Retinal pigment epithelial cell (primary cell): ENCODE results near the gene STXBP1.

ENCODE experiments used
- DNase-seq: peaks from one replicate; pipeline ENCODE4 v3.0.0-alpha.2; 2010; ENCODE audit warnings: low read depth
- H3K4me3 ChIP-seq: 2 replicates; pipeline ENCODE4 v1.5.1; 2011; ENCODE audit warnings: mild to moderate bottlenecking, low read length, control low read depth, moderate library complexity
- CTCF ChIP-seq: conservative IDR thresholded peaks from 2 replicates; pipeline ENCODE4 v1.5.1; 2011; ENCODE audit warnings: low read depth, low read length, control low read depth, inconsistent platforms

STXBP1 gene

GRCh38 chr9:127711226-127711701 is 99.2 kb downstream of the STXBP1 start:
- no peak for TF ChIP-seq CTCF
- no peak overlapping the region for H3K4me3 ChIP-seq
- DNase-seq = no peak

- TF ChIP-seq CTCF = no peak
- H3K4me3 ChIP-seq = no peak overlapping the region
- no peak for DNase-seq
Measured at GRCh38 chr9:127711831-127712274, 99.8 kb downstream of the STXBP1 start.

- no peak overlapping the region for H3K4me3 ChIP-seq
- TF ChIP-seq CTCF = no peak
- no peak for DNase-seq
Measured at GRCh38 chr9:127712371-127712770, 100.3 kb downstream of the STXBP1 start.

GRCh38 chr9:127712867-127713266 is 100.8 kb downstream of the STXBP1 start:
- DNase-seq = no peak
- TF ChIP-seq CTCF = no peak
- no peak overlapping the region for H3K4me3 ChIP-seq

GRCh38 chr9:127714020-127714750 is 102.1 kb downstream of the STXBP1 start:
- DNase-seq = no peak
- peak overlapping the region; percentile 88 for H3K4me3 ChIP-seq
- TF ChIP-seq CTCF = no peak

- H3K4me3 ChIP-seq = peak overlapping the region; percentile 88
- no peak for TF ChIP-seq CTCF
- DNase-seq = no peak
Measured at GRCh38 chr9:127714951-127715469, 102.9 kb downstream of the STXBP1 start.
